Measurements from ENCODE around the gene COPS3. TPM values are rescaled to one million over a fixed set of nuclear protein-coding genes. Genes with fewer than 3 reads are reported as not detected.

COPS3 gene
- total and polyA plus RNA-seq, 9 of the 15 experiments (the other 6 are each of a cell fraction or from before 2014, with no cell fraction given) = 92.4 to 295 (median 167) TPM

DNA sequence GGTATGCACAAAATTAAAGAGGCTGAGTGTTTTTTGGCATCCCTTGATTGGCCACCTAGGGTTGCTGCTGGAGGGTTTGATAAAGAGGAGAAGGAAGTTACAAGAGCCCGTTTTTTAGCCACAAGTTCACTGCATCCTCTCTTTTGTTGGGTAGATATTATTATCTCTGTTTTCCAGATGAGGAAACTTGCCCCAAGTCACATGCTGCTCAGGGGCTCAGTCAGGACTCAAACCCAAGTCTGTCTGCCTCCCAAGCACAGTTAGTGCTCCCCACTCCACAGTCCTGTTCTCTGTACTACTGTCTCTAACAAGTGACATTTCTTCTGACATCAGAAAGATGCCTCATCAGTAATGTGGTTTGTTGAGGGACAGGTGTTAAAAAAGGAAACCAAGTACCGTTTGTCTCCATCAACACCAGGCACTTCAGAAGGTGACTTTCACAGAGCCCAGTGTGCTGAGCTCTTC is 23.5 kb upstream of the COPS3 start (continued):
- TF ChIP-seq, protein P1, sequence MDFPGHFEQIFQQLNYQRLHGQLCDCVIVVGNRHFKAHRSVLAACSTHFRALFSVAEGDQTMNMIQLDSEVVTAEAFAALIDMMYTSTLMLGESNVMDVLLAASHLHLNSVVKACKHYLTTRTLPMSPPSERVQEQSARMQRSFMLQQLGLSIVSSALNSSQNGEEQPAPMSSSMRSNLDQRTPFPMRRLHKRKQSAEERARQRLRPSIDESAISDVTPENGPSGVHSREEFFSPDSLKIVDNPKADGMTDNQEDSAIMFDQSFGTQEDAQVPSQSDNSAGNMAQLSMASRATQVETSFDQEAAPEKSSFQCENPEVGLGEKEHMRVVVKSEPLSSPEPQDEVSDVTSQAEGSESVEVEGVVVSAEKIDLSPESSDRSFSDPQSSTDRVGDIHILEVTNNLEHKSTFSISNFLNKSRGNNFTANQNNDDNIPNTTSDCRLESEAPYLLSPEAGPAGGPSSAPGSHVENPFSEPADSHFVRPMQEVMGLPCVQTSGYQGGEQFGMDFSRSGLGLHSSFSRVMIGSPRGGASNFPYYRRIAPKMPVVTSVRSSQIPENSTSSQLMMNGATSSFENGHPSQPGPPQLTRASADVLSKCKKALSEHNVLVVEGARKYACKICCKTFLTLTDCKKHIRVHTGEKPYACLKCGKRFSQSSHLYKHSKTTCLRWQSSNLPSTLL (IDR thresholded peaks at IDR 0.05) = no peak
- peak; percentile 15 to 68; a peak in 2 of 4 replicates for TF ChIP-seq TRIM24 (IDR thresholded peaks at IDR 0.05)
- TF ChIP-seq, protein P2, sequence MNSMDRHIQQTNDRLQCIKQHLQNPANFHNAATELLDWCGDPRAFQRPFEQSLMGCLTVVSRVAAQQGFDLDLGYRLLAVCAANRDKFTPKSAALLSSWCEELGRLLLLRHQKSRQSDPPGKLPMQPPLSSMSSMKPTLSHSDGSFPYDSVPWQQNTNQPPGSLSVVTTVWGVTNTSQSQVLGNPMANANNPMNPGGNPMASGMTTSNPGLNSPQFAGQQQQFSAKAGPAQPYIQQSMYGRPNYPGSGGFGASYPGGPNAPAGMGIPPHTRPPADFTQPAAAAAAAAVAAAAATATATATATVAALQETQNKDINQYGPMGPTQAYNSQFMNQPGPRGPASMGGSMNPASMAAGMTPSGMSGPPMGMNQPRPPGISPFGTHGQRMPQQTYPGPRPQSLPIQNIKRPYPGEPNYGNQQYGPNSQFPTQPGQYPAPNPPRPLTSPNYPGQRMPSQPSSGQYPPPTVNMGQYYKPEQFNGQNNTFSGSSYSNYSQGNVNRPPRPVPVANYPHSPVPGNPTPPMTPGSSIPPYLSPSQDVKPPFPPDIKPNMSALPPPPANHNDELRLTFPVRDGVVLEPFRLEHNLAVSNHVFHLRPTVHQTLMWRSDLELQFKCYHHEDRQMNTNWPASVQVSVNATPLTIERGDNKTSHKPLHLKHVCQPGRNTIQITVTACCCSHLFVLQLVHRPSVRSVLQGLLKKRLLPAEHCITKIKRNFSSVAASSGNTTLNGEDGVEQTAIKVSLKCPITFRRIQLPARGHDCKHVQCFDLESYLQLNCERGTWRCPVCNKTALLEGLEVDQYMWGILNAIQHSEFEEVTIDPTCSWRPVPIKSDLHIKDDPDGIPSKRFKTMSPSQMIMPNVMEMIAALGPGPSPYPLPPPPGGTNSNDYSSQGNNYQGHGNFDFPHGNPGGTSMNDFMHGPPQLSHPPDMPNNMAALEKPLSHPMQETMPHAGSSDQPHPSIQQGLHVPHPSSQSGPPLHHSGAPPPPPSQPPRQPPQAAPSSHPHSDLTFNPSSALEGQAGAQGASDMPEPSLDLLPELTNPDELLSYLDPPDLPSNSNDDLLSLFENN (IDR thresholded peaks at IDR 0.05; ENCODE audit: low read depth in 2 of 2, low read length in 2 of 2) = peak in 1 of 2 experiments; percentile 62; a peak in 1 of 4 replicates
- peak; percentile 19 for TF ChIP-seq TAF9B (IDR thresholded peaks at IDR 0.05; ENCODE audit: partially characterized antibody)
- TF ChIP-seq KLF1 (tag; IDR thresholded peaks at IDR 0.05) = no peak
- TF ChIP-seq ZNF143 (CRISPR knock-in tag; IDR thresholded peaks at IDR 0.05) = no peak
- TF ChIP-seq TCF3 (CRISPR knock-in tag; IDR thresholded peaks at IDR 0.05) = peak; percentile 94
- TF ChIP-seq, protein P3, sequence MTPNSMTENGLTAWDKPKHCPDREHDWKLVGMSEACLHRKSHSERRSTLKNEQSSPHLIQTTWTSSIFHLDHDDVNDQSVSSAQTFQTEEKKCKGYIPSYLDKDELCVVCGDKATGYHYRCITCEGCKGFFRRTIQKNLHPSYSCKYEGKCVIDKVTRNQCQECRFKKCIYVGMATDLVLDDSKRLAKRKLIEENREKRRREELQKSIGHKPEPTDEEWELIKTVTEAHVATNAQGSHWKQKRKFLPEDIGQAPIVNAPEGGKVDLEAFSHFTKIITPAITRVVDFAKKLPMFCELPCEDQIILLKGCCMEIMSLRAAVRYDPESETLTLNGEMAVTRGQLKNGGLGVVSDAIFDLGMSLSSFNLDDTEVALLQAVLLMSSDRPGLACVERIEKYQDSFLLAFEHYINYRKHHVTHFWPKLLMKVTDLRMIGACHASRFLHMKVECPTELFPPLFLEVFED (CRISPR knock-in tag; conservative IDR thresholded peaks at IDR 0.05) = no peak
- TF ChIP-seq ZSCAN29 (IDR thresholded peaks at IDR 0.05) = no peak
- TF ChIP-seq CREB3 (tag; conservative IDR thresholded peaks at IDR 0.05; ENCODE audit: low read depth) = no peak
- TF ChIP-seq FOSL1 (tag; conservative IDR thresholded peaks at IDR 0.05) = peak; percentile 29; the same call in 1 of the 2 replicates
- TF ChIP-seq DPF2 (IDR thresholded peaks at IDR 0.05) = peak; percentile 82
- 0 out of 4 replicates have a peak, but pooled peaks of 1 of the 2 experiments have one; percentile 43 for TF ChIP-seq RCOR1 (IDR thresholded peaks at IDR 0.05; ENCODE audit: borderline replicate concordance in 1 of 2, low read depth in 2 of 2, low read length in 2 of 2)
- no peak for TF ChIP-seq ELF2 (CRISPR knock-in tag; IDR thresholded peaks at IDR 0.05)
- TF ChIP-seq TBP (optimal IDR thresholded peaks at IDR 0.05; ENCODE audit: low read depth, low read length) = peak; percentile 76
- TF ChIP-seq STAG1 (CRISPR knock-in tag; IDR thresholded peaks at IDR 0.05; ENCODE audit: borderline replicate concordance) = no peak
- peak; percentile 92 for TF ChIP-seq TAL1 (IDR thresholded peaks at IDR 0.05)
- TF ChIP-seq ZBTB17 (CRISPR knock-in tag; IDR thresholded peaks at IDR 0.05) = no peak
- TF ChIP-seq ZNF589 (CRISPR knock-in tag; IDR thresholded peaks at IDR 0.05; ENCODE audit: low read depth) = no peak
- no peak for TF ChIP-seq ZNF165 (CRISPR knock-in tag; IDR thresholded peaks at IDR 0.05; ENCODE audit: borderline replicate concordance)
- TF ChIP-seq ADNP (tag; IDR thresholded peaks at IDR 0.05) = peak; percentile 63
- TF ChIP-seq, protein P4, sequence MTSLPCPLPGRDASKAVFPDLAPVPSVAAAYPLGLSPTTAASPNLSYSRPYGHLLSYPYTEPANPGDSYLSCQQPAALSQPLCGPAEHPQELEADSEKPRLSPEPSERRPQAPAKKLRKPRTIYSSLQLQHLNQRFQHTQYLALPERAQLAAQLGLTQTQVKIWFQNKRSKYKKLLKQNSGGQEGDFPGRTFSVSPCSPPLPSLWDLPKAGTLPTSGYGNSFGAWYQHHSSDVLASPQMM (CRISPR knock-in tag; IDR thresholded peaks at IDR 0.05) = no peak

Data from K562 (cell line).